Coronary artery (tissue), 2 donors: Measurements from ENCODE around the gene RAB6C.
"Not testable (repeated sequence)": the region's sequence is repeated elsewhere in the genome, so short reads cannot be mapped to it uniquely, and the experiment has no call there.

Experiments used
- DNase-seq: peaks from one replicate; pipeline ENCODE4 v3.0.0-alpha.2; 2017; ENCODE audit warnings: low spot score
- H3K27ac ChIP-seq, 2 donors: fragments of 200-600 bp; sonication (generic); one replicate each; pipeline ENCODE4 v1.5.1; 2016 to 2019
- H3K4me3 ChIP-seq: fragments of 200-600 bp; sonication (generic); 2 replicates; pipeline ENCODE4 v1.5.1; 2016; ENCODE audit warnings: mild to moderate bottlenecking, moderate library complexity
- CTCF ChIP-seq: fragments of 200-600 bp; sonication (generic); IDR thresholded peaks from one replicate; pipeline ENCODE4 v1.5.1; 2019; ENCODE audit warnings: antibody characterized with exemption

RAB6C gene

GRCh38 chr2:130016701-130017100, 37.2 kb downstream of the RAB6C start:
- not testable (repeated sequence) for H3K4me3 ChIP-seq, H3K27ac ChIP-seq, DNase-seq

GRCh38 chr2:130019402-130019801, 39.9 kb downstream of the RAB6C start:
- DNase-seq = no peak
- Histone ChIP-seq H3K27ac (no peak overlapping the region), H3K4me3 (no peak overlapping the region)
- no peak for TF ChIP-seq CTCF

- H3K27ac ChIP-seq, H3K4me3 ChIP-seq: not testable (repeated sequence)
These were observed 40.6 kb downstream of the RAB6C start for GRCh38 chr2:130020069-130020468.

GRCh38 chr2:130025931-130026330, 46.5 kb downstream of the RAB6C start:
- not testable (repeated sequence) for H3K4me3 ChIP-seq, H3K27ac ChIP-seq, DNase-seq

More at GRCh38 chr2:130020069-130020468, 40.6 kb downstream of the RAB6C start:
- DNase-seq = not testable (repeated sequence)
